Measurements from ENCODE around the gene C17orf67. TPM values are rescaled to one million over a fixed set of nuclear protein-coding genes. Genes with fewer than 3 reads are reported as not detected.

C17orf67 gene
- total and polyA plus RNA-seq, 2 experiments from 2014 or later, result 1.0 to 3.7 TPM

DNA sequence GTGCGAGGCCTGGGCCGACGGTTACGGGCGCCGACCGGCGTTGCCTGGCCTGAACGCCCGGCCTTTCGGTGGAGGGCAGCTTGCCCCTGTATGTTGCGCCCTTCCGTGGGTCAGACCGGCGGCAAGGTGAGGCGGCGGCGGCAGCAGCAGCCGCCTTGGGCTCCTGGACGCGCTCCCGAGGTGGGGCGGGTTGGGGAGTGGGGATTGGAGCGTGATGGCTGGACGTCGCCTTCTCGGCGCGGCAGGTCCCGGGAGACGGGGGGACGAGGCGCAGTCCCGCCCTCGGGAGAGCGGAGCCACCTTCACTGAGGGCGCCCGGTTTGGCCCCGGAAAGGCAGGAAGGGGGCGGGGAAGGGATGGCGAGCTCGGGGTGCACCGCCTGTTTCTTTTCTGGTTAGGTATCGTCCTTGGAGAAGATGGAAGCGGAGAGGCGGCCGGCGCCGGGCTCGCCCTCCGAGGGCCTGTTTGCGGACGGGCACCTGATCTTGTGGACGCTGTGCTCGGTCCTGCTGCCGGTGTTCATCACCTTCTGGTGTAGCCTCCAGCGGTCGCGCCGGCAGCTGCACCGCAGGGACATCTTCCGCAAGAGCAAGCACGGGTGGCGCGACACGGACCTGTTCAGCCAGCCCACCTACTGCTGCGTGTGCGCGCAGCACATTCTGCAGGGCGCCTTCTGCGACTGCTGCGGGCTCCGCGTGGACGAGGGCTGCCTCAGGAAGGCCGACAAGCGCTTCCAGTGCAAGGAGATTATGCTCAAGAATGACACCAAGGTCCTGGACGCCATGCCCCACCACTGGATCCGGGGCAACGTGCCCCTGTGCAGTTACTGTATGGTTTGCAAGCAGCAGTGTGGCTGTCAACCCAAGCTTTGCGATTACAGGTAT lies 902 bp upstream of the C17orf67 start:
- Histone ChIP-seq H3K36me3 (ENCODE audit: insufficient read depth) (no peaks in the 10 kb centered on the region), H3K4me2 (peak overlapping the region; percentile 91), H3K27me3 (ENCODE audit: insufficient read depth) (peaks cover 31% of the 10 kb centered on the region), H3K27ac (ENCODE audit: low read depth) (no peak overlapping the region), H3K4me3 (peak overlapping the region; percentile 84), H4K20me1 (replicated peaks; ENCODE audit: insufficient read depth) (peaks cover 4% of the 10 kb centered on the region; the same call in 1 of the 2 replicates), H3K4me1 (ENCODE audit: insufficient read depth) (peaks cover 40% of the 10 kb centered on the region), H3K9me2 (ENCODE audit: insufficient read depth) (no peaks in the 10 kb centered on the region), H3F3A (replicated peaks; ENCODE audit: low read depth) (peaks cover 8% of the 10 kb centered on the region; the same call in 1 of the 2 replicates), H2AFZ (peak overlapping the region; percentile 87), H3K79me2 (replicated peaks; ENCODE audit: insufficient read depth) (peaks cover 12% of the 10 kb centered on the region)
- no peak for TF ChIP-seq STAT1 (IDR thresholded peaks at IDR 0.05; ENCODE audit: unreplicated experiment)
- peaks cover 24% of the 10 kb centered on the region for H3K36me3 Mint-ChIP-seq (ENCODE audit: low read depth)
- peaks cover 24% of the 10 kb centered on the region for H3K27me3 Mint-ChIP-seq (ENCODE audit: insufficient read depth, low read depth, poor library complexity)
- H3K27ac Mint-ChIP-seq, result no peak overlapping the region
- H3K4me1 Mint-ChIP-seq, result peaks cover 43% of the 10 kb centered on the region
- peak overlapping the region; percentile 81 for H3K4me3 Mint-ChIP-seq
- H3K9me3 Mint-ChIP-seq, result no peaks in the 10 kb centered on the region
- ATAC-seq, result peak; percentile 49
- DNase-seq (ENCODE audit: low spot score), result peak; percentile 65

DNA sequence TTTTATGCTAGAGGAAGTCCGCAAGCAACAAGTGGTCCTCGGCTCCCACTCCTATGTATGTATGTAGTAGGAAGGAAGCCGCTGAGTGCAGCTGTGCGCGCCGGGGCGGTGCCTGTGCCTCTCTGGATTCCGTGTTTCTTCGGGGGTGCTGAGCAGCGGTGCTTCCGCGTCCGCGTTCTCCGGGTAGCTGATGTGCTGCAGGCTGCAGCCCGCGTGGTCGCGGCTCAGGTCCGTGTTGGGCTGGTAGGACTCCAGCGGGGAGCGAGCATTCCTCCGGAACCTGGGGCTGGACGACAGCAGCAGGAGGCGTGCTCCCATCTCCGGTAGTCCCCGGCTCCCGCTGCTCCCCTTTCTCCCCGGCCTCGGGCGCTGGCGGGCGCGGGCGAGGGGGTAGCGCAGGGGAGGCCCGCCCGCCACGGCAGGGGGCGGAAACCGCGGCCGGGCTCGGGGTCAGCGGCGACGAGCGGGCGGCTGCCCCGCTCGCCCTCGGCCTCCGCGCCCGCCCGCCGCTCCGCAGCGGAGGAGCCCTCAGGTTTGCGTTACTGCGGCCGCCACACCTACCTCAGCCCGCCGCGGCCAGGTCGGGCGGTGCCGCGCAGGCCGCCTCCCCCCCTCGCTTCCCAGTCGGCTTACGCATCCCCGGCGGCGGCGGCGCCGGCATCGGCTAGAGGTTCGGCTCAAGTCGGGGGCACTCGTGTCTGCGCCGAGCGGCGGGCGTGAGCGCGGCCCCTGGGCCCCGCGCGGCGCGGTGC lies 487 bp downstream of the C17orf67 start:
- Mint-ChIP-seq H3K4me1 (peaks cover 45% of the 10 kb centered on the region), H3K27ac (no peak overlapping the region), H3K27me3 (ENCODE audit: insufficient read depth, low read depth, poor library complexity) (peaks cover 24% of the 10 kb centered on the region), H3K36me3 (ENCODE audit: low read depth) (peaks cover 30% of the 10 kb centered on the region), H3K9me3 (no peaks in the 10 kb centered on the region), H3K4me3 (peak overlapping the region; percentile 72)
- no peaks in the 10 kb centered on the region for H3K9me2 ChIP-seq (ENCODE audit: insufficient read depth)
- peak; percentile 77 for DNase-seq (ENCODE audit: low spot score)
- no peak overlapping the region for H3K27ac ChIP-seq (ENCODE audit: low read depth)
- H3K4me2 ChIP-seq, result peak overlapping the region; percentile 91
- peaks cover 4% of the 10 kb centered on the region; the same call in 1 of the 2 replicates for H4K20me1 ChIP-seq (replicated peaks; ENCODE audit: insufficient read depth)
- H2AFZ ChIP-seq, result peak overlapping the region; percentile 92
- peaks cover 12% of the 10 kb centered on the region for H3K79me2 ChIP-seq (replicated peaks; ENCODE audit: insufficient read depth)
- ATAC-seq, result peak; percentile 56
- H3K4me1 ChIP-seq (ENCODE audit: insufficient read depth), result peaks cover 38% of the 10 kb centered on the region
- H3K4me3 ChIP-seq, result peak overlapping the region; percentile 84
- peaks cover 8% of the 10 kb centered on the region; the same call in 1 of the 2 replicates for H3F3A ChIP-seq (replicated peaks; ENCODE audit: low read depth)
- peaks cover 31% of the 10 kb centered on the region for H3K27me3 ChIP-seq (ENCODE audit: insufficient read depth)
- no peaks in the 10 kb centered on the region for H3K36me3 ChIP-seq (ENCODE audit: insufficient read depth)
- TF ChIP-seq, protein P1, sequence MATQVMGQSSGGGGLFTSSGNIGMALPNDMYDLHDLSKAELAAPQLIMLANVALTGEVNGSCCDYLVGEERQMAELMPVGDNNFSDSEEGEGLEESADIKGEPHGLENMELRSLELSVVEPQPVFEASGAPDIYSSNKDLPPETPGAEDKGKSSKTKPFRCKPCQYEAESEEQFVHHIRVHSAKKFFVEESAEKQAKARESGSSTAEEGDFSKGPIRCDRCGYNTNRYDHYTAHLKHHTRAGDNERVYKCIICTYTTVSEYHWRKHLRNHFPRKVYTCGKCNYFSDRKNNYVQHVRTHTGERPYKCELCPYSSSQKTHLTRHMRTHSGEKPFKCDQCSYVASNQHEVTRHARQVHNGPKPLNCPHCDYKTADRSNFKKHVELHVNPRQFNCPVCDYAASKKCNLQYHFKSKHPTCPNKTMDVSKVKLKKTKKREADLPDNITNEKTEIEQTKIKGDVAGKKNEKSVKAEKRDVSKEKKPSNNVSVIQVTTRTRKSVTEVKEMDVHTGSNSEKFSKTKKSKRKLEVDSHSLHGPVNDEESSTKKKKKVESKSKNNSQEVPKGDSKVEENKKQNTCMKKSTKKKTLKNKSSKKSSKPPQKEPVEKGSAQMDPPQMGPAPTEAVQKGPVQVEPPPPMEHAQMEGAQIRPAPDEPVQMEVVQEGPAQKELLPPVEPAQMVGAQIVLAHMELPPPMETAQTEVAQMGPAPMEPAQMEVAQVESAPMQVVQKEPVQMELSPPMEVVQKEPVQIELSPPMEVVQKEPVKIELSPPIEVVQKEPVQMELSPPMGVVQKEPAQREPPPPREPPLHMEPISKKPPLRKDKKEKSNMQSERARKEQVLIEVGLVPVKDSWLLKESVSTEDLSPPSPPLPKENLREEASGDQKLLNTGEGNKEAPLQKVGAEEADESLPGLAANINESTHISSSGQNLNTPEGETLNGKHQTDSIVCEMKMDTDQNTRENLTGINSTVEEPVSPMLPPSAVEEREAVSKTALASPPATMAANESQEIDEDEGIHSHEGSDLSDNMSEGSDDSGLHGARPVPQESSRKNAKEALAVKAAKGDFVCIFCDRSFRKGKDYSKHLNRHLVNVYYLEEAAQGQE (IDR thresholded peaks at IDR 0.05; ENCODE audit: unreplicated experiment), result no peak
- TF ChIP-seq EZH2 (IDR thresholded peaks at IDR 0.05; ENCODE audit: low read depth, unreplicated experiment) (no peak), EZH2phosphoT487 (IDR thresholded peaks at IDR 0.05; ENCODE audit: unreplicated experiment) (no peak), ZNF331 (CRISPR knock-in tag; IDR thresholded peaks at IDR 0.05; ENCODE audit: low read depth) (no peak), NANOG (IDR thresholded peaks at IDR 0.05; ENCODE audit: borderline replicate concordance) (no peak), ZNF114 (CRISPR knock-in tag; IDR thresholded peaks at IDR 0.05) (no peak), POLR2AphosphoS5 (IDR thresholded peaks at IDR 0.05; ENCODE audit: low read depth) (no peak), JUNB (IDR thresholded peaks at IDR 0.05; ENCODE audit: unreplicated experiment) (no peak), STAT1 (IDR thresholded peaks at IDR 0.05; ENCODE audit: unreplicated experiment) (no peak)
- TF ChIP-seq, protein P2, sequence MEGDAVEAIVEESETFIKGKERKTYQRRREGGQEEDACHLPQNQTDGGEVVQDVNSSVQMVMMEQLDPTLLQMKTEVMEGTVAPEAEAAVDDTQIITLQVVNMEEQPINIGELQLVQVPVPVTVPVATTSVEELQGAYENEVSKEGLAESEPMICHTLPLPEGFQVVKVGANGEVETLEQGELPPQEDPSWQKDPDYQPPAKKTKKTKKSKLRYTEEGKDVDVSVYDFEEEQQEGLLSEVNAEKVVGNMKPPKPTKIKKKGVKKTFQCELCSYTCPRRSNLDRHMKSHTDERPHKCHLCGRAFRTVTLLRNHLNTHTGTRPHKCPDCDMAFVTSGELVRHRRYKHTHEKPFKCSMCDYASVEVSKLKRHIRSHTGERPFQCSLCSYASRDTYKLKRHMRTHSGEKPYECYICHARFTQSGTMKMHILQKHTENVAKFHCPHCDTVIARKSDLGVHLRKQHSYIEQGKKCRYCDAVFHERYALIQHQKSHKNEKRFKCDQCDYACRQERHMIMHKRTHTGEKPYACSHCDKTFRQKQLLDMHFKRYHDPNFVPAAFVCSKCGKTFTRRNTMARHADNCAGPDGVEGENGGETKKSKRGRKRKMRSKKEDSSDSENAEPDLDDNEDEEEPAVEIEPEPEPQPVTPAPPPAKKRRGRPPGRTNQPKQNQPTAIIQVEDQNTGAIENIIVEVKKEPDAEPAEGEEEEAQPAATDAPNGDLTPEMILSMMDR (conservative IDR thresholded peaks at IDR 0.05; ENCODE audit: low read depth in 2 of 2), result no peak
- TF ChIP-seq, protein P3, sequence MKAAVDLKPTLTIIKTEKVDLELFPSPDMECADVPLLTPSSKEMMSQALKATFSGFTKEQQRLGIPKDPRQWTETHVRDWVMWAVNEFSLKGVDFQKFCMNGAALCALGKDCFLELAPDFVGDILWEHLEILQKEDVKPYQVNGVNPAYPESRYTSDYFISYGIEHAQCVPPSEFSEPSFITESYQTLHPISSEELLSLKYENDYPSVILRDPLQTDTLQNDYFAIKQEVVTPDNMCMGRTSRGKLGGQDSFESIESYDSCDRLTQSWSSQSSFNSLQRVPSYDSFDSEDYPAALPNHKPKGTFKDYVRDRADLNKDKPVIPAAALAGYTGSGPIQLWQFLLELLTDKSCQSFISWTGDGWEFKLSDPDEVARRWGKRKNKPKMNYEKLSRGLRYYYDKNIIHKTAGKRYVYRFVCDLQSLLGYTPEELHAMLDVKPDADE (IDR thresholded peaks at IDR 0.05), result no peak; the same call in 1 of the 2 replicates

All from GM23338 (cell line).